HG02623 (cell line): ENCODE measurements around the gene LRR1.
"Not testable (repeated sequence)": the region's sequence is repeated elsewhere in the genome, so short reads cannot be mapped to it uniquely, and the experiment has no call there.

ENCODE experiments used
- ATAC-seq: cut with Tn5 transposase; IDR thresholded peaks from one replicate; pipeline ENCODE4 v1.9.1; 2021; ENCODE audit warnings: moderate library complexity; ENCODE audit not compliant: unreplicated experiment

The LRR1 gene

GRCh38 chr14:49623941-49624839 lies 25.4 kb downstream of the LRR1 start:
- no peak for ATAC-seq

GRCh38 chr14:49633640-49634546 lies 35.2 kb downstream of the LRR1 start:
- peak; percentile 72 for ATAC-seq

- peak; percentile 21 for ATAC-seq
These were observed 36.0 kb downstream of the LRR1 start, which contains the start of gene DNAAF2 for GRCh38 chr14:49634547-49635334. DNAAF2 (minus strand) TSS chr14:49635244; CDS start chr14:49635149, 95 bp downstream.

- no peak for ATAC-seq
These were observed 38.1 kb downstream of the LRR1 start for GRCh38 chr14:49636866-49637265.

- no peak for ATAC-seq
These were observed 38.9 kb downstream of the LRR1 start for GRCh38 chr14:49637534-49638078.

GRCh38 chr14:49640540-49641417 lies 42.0 kb downstream of the LRR1 start:
- no peak for ATAC-seq

GRCh38 chr14:49641697-49642129 lies 43.0 kb downstream of the LRR1 start:
- no peak for ATAC-seq

GRCh38 chr14:49642163-49642562 lies 43.4 kb downstream of the LRR1 start:
- no peak for ATAC-seq

GRCh38 chr14:49653508-49653907 lies 54.8 kb downstream of the LRR1 start:
- no peak for ATAC-seq

- no peak for ATAC-seq
These were observed 55.8 kb downstream of the LRR1 start for GRCh38 chr14:49654511-49654910.

GRCh38 chr14:49657500-49657899 lies 58.8 kb downstream of the LRR1 start:
- ATAC-seq = not testable (repeated sequence)

GRCh38 chr14:49659526-49660455 lies 61.1 kb downstream of the LRR1 start:
- no peak for ATAC-seq
